SW480 (cell line): ENCODE results near the gene GPRASP1.
A peak's percentile ranks its signal among the peaks of the same experiment; 100 is the strongest.
"Not testable (repeated sequence)": the region's sequence is repeated elsewhere in the genome, so short reads cannot be mapped to it uniquely, and the experiment has no call there.

Experiments
- DNase-seq: peaks from one replicate; pipeline ENCODE4 v3.0.0-alpha.2; 2016; ENCODE audit warnings: low spot score

Gene GPRASP1, protein sequence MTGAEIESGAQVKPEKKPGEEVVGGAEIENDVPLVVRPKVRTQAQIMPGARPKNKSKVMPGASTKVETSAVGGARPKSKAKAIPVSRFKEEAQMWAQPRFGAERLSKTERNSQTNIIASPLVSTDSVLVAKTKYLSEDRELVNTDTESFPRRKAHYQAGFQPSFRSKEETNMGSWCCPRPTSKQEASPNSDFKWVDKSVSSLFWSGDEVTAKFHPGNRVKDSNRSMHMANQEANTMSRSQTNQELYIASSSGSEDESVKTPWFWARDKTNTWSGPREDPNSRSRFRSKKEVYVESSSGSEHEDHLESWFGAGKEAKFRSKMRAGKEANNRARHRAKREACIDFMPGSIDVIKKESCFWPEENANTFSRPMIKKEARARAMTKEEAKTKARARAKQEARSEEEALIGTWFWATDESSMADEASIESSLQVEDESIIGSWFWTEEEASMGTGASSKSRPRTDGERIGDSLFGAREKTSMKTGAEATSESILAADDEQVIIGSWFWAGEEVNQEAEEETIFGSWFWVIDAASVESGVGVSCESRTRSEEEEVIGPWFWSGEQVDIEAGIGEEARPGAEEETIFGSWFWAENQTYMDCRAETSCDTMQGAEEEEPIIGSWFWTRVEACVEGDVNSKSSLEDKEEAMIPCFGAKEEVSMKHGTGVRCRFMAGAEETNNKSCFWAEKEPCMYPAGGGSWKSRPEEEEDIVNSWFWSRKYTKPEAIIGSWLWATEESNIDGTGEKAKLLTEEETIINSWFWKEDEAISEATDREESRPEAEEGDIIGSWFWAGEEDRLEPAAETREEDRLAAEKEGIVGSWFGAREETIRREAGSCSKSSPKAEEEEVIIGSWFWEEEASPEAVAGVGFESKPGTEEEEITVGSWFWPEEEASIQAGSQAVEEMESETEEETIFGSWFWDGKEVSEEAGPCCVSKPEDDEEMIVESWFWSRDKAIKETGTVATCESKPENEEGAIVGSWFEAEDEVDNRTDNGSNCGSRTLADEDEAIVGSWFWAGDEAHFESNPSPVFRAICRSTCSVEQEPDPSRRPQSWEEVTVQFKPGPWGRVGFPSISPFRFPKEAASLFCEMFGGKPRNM (N-terminal part only)

GRCh38 chrX:102651242-102652011 lies at the start of gene GPRASP1:
GPRASP1 (plus strand) TSS chrX:102651483; CDS start chrX:102653914, 2,431 bp downstream.
- no peak for DNase-seq

GRCh38 chrX:102604327-102604726 lies 47.0 kb upstream of the GPRASP1 start:
- no peak for DNase-seq

DNA sequence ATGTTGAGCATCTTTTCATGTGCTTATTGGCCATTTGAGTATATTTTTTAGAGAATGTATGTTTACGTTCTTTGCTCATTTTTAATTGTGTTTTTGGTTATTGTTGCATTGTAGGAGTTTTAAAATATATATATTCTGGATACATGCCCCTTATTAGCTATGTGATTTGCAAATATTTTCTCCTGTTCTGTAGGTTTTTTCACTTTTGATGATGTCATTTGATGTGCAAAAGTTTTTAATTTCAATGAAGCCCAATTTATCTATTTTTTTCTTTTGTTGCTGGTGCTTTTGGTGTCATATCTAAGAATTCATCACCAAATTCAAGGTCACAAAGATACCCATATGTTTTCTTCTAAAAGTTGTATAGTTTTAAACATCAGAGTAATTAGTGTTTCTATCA lies 45.2 kb upstream of the GPRASP1 start:
- DNase-seq, result no peak

GRCh38 chrX:102610905-102611304 lies 40.4 kb upstream of the GPRASP1 start:
- DNase-seq, result no peak

DNA sequence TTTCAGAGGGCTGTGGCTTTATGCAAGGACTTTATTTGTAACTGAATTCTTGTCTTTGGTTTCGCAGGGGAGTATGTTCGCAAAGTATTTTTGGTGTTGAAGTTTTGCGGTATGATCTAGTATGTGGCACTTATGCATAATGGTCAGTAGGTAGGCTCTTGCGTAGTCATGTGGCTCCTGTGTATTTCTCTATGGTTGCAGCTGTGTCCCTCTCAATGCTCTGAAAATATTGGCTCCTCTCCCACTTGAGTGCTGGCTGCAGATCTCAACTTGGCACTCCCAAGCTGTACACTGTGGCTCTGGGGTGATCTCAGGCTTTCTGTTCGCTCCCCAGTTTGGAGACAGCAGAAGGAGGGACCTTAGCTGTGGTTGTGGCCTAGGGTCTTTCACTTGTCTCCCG lies 27.2 kb upstream of the GPRASP1 start:
- no peak for DNase-seq

- no peak for DNase-seq
Observed at GRCh38 chrX:102627640-102628039, 23.6 kb upstream of the GPRASP1 start.

DNA sequence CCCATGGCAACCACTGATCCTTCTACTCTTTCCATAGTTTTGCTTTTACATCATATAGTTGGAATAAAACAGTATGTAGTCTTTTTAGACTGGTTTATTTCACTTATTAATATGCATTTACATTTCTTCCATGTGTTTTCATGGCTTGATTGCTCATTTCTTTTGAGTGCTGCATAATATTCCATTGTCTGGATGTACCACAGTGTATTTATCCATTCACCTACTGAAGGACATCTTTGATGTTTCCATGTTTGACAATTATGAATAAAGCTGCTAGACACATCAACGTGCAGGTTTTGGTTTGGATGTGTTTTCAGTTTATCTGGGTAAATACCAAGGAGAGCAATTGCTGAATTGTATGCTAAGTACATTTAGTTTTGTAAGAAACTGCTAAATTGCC lies 13.7 kb upstream of the GPRASP1 start:
- DNase-seq, result no peak

- no peak for DNase-seq
Observed at GRCh38 chrX:102650903-102651241, 411 bp upstream of the GPRASP1 start.

DNA sequence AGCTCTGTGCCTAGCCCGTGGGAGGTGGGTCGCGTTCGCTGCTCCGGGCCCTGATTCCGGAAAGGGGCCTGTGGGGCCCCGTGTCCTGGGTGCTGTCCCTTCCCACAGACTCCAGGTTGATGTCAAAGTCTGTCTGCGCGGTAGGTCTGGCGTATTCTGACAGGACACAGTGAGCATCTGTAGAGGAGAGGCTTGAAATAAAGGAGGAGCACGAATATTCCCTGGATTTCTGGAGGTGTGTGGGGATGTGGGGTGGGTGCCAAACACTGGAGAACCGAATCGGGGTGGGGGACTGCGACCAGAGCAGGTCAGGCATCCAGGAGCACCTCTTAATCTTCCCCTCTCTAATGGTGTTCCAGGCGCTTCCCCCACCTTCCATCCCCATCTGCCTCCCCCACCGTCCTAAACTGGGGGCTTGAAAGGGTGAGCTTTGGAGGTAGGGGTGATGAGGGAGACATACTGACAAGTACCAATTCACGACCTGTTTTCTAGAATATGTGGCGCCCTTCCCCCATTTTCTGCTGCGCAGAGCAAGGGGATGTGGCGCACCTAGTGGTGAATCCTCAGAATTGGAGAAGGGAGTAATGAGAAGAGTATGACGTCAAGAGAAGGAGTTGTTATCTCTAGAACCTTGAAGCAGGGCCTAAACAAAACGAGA lies 877 bp downstream of the GPRASP1 start:
- DNase-seq, result no peak

DNA sequence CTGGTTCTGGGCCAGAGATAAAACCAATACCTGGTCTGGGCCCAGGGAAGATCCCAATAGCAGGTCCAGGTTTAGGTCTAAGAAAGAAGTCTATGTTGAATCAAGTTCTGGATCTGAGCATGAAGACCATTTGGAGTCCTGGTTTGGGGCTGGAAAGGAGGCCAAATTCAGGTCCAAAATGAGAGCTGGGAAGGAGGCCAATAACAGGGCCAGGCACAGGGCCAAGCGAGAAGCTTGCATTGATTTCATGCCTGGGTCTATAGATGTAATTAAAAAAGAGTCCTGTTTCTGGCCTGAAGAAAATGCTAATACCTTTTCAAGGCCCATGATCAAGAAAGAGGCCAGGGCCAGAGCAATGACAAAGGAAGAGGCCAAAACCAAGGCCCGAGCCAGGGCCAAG lies 3.4 kb downstream of the GPRASP1 start:
- DNase-seq, result no peak

DNA sequence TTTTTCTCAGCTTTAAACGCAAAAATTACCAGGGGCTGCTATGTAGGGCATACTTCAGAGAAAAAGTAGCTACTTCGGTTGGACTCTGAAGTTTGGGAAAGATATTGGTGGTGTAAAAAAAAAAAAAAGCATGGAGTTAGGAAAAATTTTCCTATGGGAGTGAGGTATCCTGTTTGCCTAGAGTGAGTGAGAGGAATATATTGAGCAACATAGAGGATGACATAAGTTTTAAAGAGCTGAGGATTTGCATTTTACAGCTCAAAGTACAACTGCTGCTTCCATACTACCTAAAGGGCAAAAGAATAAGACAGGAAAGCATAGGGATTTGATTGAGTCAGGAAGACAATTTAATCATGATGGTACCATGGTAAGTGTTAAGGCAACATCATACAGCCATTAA lies 7.3 kb downstream of the GPRASP1 start:
- no peak for DNase-seq

DNA sequence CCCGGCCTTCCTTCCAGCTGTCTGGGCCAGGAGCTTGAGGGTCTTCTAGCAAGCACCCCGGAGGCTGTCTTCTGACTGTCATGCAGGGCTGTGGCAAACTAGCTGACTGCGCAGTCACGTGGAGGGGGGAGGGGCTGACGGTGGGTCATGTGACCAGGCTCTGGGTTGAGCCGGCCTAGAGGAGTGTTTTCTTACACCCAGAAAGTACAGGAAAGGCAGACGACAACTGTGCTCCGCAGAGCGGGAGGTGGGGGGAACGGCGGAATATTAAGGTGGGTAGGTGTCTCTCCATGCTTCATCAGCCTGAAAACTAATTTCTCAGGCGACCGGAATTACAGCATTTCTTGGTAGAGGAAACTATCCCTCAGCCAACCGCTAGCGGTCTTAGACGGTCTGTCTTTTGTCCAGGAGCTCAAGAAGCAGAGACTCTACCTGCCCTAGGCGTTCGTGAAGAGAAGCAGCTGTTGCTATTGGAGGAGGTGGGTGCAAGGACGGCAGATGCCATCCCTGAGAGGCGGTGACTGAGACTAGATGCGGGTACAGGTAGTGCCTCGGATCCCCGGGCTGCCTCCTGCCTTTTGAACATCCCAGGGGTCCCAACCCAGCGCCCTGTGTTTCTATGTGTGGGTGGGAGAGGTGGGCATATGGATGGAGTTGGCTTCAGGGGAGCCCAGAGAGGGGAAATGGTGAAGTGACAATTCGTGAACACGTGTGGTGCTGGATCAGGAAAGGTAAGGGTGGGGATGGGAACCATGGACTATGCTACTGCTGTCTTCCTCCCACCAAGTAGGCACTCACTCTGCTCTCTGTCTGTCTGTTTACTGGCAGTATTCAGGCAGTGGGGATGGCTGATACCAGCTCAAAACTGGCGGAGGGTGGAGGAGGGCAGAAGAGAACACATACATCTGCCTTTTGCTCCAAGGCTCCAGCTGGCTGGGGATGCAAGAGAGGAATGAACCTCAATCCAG lies 8.8 kb downstream of the GPRASP1 start:
- no peak for DNase-seq

DNA sequence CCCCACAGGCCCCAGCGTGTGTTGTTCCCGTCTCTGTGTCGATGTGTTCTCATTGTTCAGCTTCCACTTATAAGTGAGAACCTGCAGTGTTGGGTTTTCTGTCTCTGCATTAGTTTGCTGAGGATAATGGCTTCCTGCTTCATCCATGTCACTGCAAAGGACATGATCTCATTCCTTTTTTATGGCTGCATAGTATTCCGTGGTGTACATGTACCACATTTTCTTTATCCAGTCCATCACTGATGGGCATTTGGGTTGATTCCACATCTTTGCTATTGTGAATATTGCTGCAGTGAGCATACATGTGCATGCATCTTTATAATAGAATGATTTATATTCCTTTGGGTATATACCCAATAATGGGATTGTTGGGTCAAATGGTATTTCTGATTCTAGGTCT lies 12.5 kb downstream of the GPRASP1 start:
- DNase-seq, result not testable (repeated sequence)

DNA sequence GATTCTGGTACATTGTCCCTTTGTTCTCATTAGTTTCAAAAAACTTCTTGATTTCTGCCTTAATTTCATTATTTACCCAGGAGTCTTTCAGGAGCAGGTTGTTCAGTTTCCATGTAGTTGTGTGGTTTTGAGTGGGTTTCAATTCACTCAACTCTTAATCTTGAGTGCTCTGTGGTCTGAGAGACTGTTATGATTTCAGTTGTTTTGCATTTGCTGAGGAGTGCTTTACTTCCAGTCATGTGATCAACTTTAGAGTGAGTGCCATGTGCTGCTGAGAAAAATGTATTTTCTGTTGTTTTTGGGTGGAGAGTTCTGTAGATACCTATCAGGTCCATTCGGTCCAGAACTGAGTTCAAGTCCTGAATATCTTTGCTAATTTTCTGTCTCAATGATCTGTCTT lies 15.8 kb downstream of the GPRASP1 start:
- DNase-seq, result not testable (repeated sequence)

DNA sequence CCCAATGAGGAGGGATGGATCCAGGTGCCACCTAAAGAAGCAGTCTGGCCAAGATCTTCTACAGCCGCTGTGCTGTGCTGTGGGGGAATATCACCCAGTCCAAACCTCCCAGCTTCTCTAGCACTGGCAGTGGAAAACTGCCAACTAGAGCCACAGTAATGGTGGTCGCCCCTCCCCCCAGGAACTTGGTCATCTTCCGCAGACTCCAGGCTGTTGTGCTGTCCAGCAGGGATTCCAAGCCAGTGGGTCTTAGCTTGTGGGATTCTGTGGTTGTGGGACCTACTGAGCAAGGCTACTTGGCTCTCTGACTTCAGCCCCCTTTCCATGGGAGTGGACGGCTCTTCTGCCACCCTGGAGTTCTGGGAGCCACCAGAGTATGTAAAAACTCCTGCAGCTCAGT lies 18.2 kb downstream of the GPRASP1 start:
- DNase-seq, result no peak

DNA sequence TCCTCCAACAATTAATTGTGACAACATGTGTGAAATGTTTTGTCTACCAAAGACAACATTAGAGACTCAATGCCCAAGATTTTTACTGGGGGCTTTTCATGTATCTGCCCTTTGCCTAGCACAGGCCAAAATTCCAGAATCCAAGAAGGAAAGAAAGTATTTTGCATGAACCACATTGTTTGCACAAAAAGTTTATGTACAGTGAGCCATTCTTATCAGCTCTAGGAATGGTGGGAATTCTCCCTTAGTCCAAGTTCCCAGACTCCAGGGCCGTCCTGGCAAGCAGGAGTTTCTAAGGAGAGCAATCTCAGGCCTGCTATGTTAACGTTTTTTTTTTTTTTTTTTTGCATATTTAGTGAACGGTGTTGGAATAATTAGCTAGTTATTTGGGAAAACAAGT lies 21.6 kb downstream of the GPRASP1 start:
- no peak for DNase-seq

GRCh38 chrX:102677479-102677878 lies 26.2 kb downstream of the GPRASP1 start:
- DNase-seq, result not testable (repeated sequence)

DNA sequence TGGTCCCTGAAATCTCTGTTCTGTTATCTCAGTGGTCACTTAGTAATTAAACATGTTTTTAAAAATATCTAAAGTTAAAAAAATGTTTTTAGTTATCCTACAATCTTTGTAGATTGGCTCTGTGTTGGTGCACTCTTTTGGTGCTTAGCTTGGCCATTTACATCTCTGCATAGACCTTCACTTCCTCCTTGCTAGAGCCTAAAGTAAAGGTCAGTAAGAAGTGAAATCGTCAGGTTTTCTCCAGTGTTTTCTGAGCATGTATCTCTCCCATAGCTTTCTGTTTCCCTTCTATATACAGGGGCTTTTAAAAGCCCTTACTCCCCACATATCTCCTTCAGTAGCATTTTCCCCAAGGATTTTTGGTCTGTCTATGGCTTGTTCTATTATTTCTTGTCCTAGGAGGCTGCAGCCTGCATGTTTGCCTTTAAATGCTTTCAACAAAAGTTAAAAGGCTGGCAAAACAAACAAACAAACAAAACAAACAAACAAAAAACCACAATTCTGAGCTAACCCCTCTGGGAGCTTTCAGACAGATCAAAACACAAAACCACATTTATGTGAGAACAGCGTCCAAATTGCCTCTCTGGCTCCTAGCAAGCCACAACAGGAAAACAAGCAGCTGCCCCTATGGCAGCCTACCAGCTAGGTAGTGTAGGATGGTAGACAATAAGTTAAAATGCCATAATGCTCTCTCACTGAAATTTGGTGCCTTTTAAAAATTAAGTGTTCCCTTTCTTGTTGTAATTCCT lies 33.7 kb downstream of the GPRASP1 start:
- peak; percentile 66 for DNase-seq

GRCh38 chrX:102694749-102695148 lies 43.5 kb downstream of the GPRASP1 start:
- no peak for DNase-seq

- no peak for DNase-seq
Observed at GRCh38 chrX:102696306-102696705, 45.0 kb downstream of the GPRASP1 start.
